ENCODE results near the gene IRX1.

DNA sequence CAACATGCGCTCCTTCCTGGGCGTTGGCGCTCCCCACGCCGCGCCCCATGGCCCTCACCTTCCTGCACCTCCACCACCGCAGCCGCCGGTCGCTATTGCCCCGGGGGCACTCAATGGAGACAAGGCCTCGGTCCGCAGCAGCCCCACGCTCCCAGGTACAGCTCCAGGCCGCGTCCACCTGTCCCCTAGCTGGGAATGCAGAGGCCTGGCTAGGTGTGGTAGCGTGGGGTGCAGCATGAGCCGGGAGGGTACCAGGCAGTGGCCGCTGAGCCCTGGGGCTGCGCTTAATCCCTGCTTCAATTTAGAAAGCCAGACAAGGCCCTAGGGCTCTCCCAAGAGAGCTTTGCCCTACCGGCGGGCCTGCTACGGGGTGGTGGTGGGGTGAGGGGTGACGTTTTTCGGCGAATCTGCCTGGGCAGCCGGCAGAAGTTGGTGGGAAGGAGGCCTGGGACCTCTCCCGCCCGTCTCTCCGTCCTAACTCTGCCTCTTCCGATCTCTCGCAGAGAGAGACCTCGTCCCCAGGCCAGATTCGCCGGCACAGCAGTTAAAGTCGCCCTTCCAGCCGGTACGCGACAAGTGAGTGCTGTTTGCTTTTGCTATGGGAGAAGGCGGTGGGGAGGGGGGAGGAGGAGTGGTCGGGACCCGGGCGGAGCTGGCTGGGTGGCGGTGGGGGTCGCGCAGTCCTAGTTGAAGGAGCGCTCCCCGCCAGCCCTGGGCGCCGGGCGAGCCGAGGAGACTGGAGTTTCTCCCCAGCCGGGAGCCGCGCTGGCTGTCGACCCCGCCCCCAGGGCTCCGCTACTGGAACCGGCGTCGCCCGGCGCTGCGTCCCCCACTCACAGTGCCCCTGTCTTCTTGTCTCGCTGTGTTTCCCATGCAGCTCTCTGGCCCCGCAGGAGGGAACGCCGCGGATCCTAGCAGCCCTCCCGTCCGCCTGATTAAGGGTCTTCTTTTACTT lies 4.8 kb downstream of the IRX1 start:
- TF ChIP-seq, protein P1, sequence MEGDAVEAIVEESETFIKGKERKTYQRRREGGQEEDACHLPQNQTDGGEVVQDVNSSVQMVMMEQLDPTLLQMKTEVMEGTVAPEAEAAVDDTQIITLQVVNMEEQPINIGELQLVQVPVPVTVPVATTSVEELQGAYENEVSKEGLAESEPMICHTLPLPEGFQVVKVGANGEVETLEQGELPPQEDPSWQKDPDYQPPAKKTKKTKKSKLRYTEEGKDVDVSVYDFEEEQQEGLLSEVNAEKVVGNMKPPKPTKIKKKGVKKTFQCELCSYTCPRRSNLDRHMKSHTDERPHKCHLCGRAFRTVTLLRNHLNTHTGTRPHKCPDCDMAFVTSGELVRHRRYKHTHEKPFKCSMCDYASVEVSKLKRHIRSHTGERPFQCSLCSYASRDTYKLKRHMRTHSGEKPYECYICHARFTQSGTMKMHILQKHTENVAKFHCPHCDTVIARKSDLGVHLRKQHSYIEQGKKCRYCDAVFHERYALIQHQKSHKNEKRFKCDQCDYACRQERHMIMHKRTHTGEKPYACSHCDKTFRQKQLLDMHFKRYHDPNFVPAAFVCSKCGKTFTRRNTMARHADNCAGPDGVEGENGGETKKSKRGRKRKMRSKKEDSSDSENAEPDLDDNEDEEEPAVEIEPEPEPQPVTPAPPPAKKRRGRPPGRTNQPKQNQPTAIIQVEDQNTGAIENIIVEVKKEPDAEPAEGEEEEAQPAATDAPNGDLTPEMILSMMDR (IDR thresholded peaks at IDR 0.05), result no peak
- no peak for TF ChIP-seq POLR2AphosphoS5 (IDR thresholded peaks at IDR 0.05)

Measured in sigmoid colon (tissue), 4 donors.